ENCODE data around the gene LSM3.

LSM3 gene

GRCh38 chr3:14242490-14243311 is 64.1 kb downstream of the LSM3 start:
- DNase-seq, result no peak

- DNase-seq, result no peak
Observed at GRCh38 chr3:14243782-14244181, 65.2 kb downstream of the LSM3 start.

GRCh38 chr3:14244521-14245247 is 66.1 kb downstream of the LSM3 start:
- no peak for DNase-seq

- DNase-seq, result no peak
Observed at GRCh38 chr3:14245248-14245639, 66.6 kb downstream of the LSM3 start.

GRCh38 chr3:14245822-14246221 is 67.2 kb downstream of the LSM3 start:
- no peak for DNase-seq

- DNase-seq, result no peak
Observed at GRCh38 chr3:14246414-14246813, 67.8 kb downstream of the LSM3 start.

GRCh38 chr3:14248477-14248848 is 69.8 kb downstream of the LSM3 start:
- DNase-seq, result no peak

- no peak for DNase-seq
Observed at GRCh38 chr3:14248849-14249523, 70.4 kb downstream of the LSM3 start.
